ENCODE measurements around the gene NUDT16L1.

NUDT16L1 gene

GRCh38 chr16:4745274-4745569 is 51.9 kb downstream of the NUDT16L1 start:
- ATAC-seq, result no peak
- TF ChIP-seq CSRNP3 (CRISPR knock-in tag; IDR thresholded peaks at IDR 0.05) (no peak), ZFP30 (CRISPR knock-in tag; IDR thresholded peaks at IDR 0.05) (no peak), ESRRG (CRISPR knock-in tag; IDR thresholded peaks at IDR 0.05) (no peak), OSR1 (CRISPR knock-in tag; IDR thresholded peaks at IDR 0.05) (no peak), SNAI2 (CRISPR knock-in tag; IDR thresholded peaks at IDR 0.05) (no peak), GLIS3 (CRISPR knock-in tag; IDR thresholded peaks at IDR 0.05) (no peak), BACH2 (CRISPR knock-in tag; IDR thresholded peaks at IDR 0.05; ENCODE audit: borderline replicate concordance) (no peak), ZNF565 (CRISPR knock-in tag; conservative IDR thresholded peaks at IDR 0.05; ENCODE audit: low read depth) (no peak), TOX (CRISPR knock-in tag; IDR thresholded peaks at IDR 0.05; ENCODE audit: borderline replicate concordance) (no peak), TCF4 (CRISPR knock-in tag; IDR thresholded peaks at IDR 0.05; ENCODE audit: borderline replicate concordance) (no peak), POU6F1 (CRISPR knock-in tag; IDR thresholded peaks at IDR 0.05; ENCODE audit: borderline replicate concordance, low read depth) (no peak), TSHZ2 (CRISPR knock-in tag; IDR thresholded peaks at IDR 0.05) (no peak), CSDC2 (CRISPR knock-in tag; IDR thresholded peaks at IDR 0.05) (no peak), ZC3H10 (CRISPR knock-in tag; IDR thresholded peaks at IDR 0.05) (no peak), PATZ1 (CRISPR knock-in tag; IDR thresholded peaks at IDR 0.05; ENCODE audit: borderline replicate concordance) (no peak), ZFP3 (CRISPR knock-in tag; IDR thresholded peaks at IDR 0.05) (no peak), CREB5 (CRISPR knock-in tag; IDR thresholded peaks at IDR 0.05; ENCODE audit: low read depth) (no peak), ARNTL (CRISPR knock-in tag; IDR thresholded peaks at IDR 0.05; ENCODE audit: borderline replicate concordance, low read depth) (no peak), RARB (CRISPR knock-in tag; IDR thresholded peaks at IDR 0.05) (no peak), ISL1 (CRISPR knock-in tag; IDR thresholded peaks at IDR 0.05) (no peak)

Measured in SK-N-SH treated with all-trans-retinoic acid at 6 μM for 48 hours (cell line).